Osteocyte (in vitro differentiated cells): ENCODE measurements around the gene CMSS1. TPM values are rescaled to one million over a fixed set of nuclear protein-coding genes. Genes with fewer than 3 reads are reported as not detected.

Source experiments
- DNase-seq: peaks from one replicate; pipeline ENCODE4 v3.0.0; 2021; ENCODE audit warnings: mixed read lengths; ENCODE audit not compliant: unreplicated experiment; ENCODE audit errors: extremely low spot score
- H3K27ac Mint-ChIP-seq: one replicate; pipeline ENCODE4 v1.8.0; 2021; ENCODE audit warnings: mild to moderate bottlenecking, mixed read lengths; ENCODE audit not compliant: unreplicated experiment
- H3K27me3 Mint-ChIP-seq: one replicate; pipeline ENCODE4 v1.8.0; 2021; ENCODE audit warnings: mixed read lengths; ENCODE audit not compliant: unreplicated experiment
- H3K36me3 Mint-ChIP-seq: one replicate; pipeline ENCODE4 v1.8.0; 2021; ENCODE audit warnings: mixed read lengths; ENCODE audit not compliant: unreplicated experiment
- H3K4me1 Mint-ChIP-seq: one replicate; pipeline ENCODE4 v1.8.0; 2021; ENCODE audit warnings: mixed read lengths; ENCODE audit not compliant: unreplicated experiment
- H3K4me3 Mint-ChIP-seq: one replicate; pipeline ENCODE4 v1.8.0; 2021; ENCODE audit warnings: mild to moderate bottlenecking, moderate library complexity, mixed read lengths; ENCODE audit not compliant: unreplicated experiment
- H3K9me3 Mint-ChIP-seq: one replicate; pipeline ENCODE4 v1.8.0; 2021; ENCODE audit warnings: mixed read lengths; ENCODE audit not compliant: unreplicated experiment
- total RNA-seq: library from RNA; stranded (reverse); gene quantifications from 2 replicates; pipeline ENCODE4 v1.2.1, GENCODE V29; 2021
- TF ChIP-seq, protein P1 (sequence below): fragments of 200-600 bp; sonication (generic); IDR thresholded peaks from 2 replicates; pipeline ENCODE4 v1.5.0; 2021; ENCODE audit warnings: antibody characterized with exemption, mild to moderate bottlenecking, moderate library complexity

CMSS1 gene
- total RNA-seq, 1 donor from 2014 or later, result 38.5 TPM

DNA sequence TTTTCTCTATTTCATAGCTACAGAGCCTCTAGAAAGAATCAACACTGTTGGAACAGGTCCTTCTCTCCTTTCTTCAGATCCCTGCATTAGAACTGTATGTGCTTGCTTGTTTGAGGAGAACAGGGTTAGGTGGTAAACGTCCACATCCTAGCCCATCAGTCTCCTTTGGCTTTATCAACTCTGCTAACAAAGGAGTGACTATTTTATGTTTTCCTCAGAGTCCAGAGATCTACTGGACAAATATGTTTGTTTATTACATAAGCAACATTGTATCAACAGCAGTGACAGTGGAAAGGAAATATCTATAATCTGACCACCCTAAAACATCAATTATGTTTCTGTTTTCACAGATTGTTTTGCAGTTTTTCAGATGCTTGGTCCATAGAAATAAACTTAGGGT lies 39.6 kb downstream of the CMSS1 start:
- Mint-ChIP-seq H3K9me3 (no peaks in the 10 kb centered on the region), H3K4me3 (no peak overlapping the region), H3K36me3 (peaks cover 45% of the 10 kb centered on the region), H3K27ac (no peak overlapping the region), H3K4me1 (peaks cover 59% of the 10 kb centered on the region), H3K27me3 (no peaks in the 10 kb centered on the region)
- TF ChIP-seq, protein P1, sequence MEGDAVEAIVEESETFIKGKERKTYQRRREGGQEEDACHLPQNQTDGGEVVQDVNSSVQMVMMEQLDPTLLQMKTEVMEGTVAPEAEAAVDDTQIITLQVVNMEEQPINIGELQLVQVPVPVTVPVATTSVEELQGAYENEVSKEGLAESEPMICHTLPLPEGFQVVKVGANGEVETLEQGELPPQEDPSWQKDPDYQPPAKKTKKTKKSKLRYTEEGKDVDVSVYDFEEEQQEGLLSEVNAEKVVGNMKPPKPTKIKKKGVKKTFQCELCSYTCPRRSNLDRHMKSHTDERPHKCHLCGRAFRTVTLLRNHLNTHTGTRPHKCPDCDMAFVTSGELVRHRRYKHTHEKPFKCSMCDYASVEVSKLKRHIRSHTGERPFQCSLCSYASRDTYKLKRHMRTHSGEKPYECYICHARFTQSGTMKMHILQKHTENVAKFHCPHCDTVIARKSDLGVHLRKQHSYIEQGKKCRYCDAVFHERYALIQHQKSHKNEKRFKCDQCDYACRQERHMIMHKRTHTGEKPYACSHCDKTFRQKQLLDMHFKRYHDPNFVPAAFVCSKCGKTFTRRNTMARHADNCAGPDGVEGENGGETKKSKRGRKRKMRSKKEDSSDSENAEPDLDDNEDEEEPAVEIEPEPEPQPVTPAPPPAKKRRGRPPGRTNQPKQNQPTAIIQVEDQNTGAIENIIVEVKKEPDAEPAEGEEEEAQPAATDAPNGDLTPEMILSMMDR, result no peak
- no peak for DNase-seq

DNA sequence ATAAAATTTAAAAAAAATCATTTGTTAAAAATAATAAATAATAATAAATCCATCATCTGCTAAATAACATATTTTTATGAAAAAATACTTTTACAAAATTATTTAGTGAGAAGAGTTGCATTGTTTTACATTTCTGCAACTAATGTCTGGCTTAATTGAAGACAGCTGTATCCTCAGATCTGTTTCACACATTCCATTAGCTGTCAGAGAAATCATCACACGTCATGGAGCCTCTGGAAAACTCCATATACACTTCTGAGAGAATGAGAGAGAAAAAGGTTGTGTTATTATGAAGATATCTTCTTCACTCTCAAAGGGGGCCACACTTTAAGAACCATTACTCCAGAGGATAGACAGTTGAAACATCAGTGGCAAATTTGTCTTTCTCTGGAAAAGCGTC lies 40.8 kb downstream of the CMSS1 start:
- H3K9me3 Mint-ChIP-seq, result no peaks in the 10 kb centered on the region
- no peak for DNase-seq
- TF ChIP-seq, protein P1, result no peak
- H3K36me3 Mint-ChIP-seq, result peaks cover 47% of the 10 kb centered on the region
- H3K27ac Mint-ChIP-seq, result peak overlapping the region; percentile 94
- peaks cover 67% of the 10 kb centered on the region for H3K4me1 Mint-ChIP-seq
- no peaks in the 10 kb centered on the region for H3K27me3 Mint-ChIP-seq
- H3K4me3 Mint-ChIP-seq, result no peak overlapping the region

DNA sequence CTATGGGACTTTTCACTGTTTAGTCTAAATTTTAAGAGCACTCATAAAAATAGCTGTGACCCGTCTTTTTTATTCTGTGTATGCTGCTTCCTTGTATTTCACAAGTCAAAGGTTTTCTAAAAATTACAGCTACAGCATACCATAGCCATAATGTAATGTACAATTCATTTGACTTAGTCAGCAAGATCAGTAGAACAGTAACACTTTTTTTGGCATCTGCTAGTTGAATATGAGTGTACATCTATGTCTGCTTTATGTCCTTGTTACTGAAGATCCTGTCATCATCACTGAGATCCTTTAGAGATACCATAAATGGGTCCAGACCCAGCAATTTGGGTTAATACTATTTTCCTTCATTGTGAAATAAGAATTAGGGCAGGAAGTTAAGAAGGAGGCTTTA lies 42.2 kb downstream of the CMSS1 start:
- Mint-ChIP-seq H3K4me3 (peak overlapping the region; percentile 5), H3K27me3 (no peaks in the 10 kb centered on the region), H3K4me1 (peaks cover 71% of the 10 kb centered on the region), H3K27ac (peak overlapping the region; percentile 94), H3K36me3 (peaks cover 48% of the 10 kb centered on the region), H3K9me3 (no peaks in the 10 kb centered on the region)
- DNase-seq, result no peak
- TF ChIP-seq, protein P1, result no peak

DNA sequence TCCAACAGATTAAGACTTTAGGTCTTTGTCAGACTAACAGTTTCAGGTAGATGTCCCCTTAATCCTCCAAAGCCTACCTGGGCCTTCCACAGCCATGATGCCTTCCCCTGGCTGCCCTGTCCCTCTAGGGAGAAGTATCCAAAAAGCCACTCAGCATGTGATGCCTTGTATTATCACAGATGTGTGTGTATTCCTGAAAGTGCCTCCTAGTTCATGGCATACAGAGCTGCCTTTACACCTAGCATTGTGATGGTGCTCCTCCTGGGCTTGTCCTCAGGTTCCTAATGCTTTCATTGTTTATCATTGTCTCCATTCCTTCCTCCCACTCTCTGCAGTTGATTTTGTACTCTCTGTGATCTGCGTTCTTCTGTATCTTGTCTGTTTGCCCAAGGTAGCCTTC lies 43.6 kb downstream of the CMSS1 start:
- Mint-ChIP-seq H3K27me3 (no peaks in the 10 kb centered on the region), H3K9me3 (no peaks in the 10 kb centered on the region), H3K4me3 (peak overlapping the region; percentile 12), H3K27ac (peak overlapping the region; percentile 94), H3K36me3 (peaks cover 48% of the 10 kb centered on the region), H3K4me1 (peaks cover 74% of the 10 kb centered on the region)
- TF ChIP-seq, protein P1, result no peak
- DNase-seq, result no peak

DNA sequence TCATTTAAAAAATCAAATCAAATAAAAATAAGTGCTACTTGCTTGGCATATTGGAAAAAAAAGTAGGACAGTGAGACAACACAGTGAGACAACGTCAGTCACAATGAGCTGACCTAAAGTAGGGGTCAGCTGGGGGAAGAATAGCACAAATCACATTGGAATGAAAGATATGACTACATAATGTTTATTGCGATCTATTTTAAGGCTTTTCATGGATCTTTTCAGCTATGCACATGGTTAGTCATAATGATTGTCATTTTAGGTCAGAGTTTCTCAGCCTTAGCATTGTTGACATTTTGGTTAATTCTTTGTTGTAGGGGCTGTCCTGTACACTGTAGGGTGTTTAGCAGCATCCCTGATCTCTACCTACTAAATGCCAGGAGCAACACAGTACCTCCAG lies 44.5 kb downstream of the CMSS1 start:
- TF ChIP-seq, protein P1, result no peak
- DNase-seq, result no peak
- peak overlapping the region; percentile 94 for H3K27ac Mint-ChIP-seq
- peaks cover 84% of the 10 kb centered on the region for H3K4me1 Mint-ChIP-seq
- H3K9me3 Mint-ChIP-seq, result no peaks in the 10 kb centered on the region
- no peak overlapping the region for H3K4me3 Mint-ChIP-seq
- H3K27me3 Mint-ChIP-seq, result no peaks in the 10 kb centered on the region
- peaks cover 48% of the 10 kb centered on the region for H3K36me3 Mint-ChIP-seq
